ENCODE results near the gene C1orf116.

DNA sequence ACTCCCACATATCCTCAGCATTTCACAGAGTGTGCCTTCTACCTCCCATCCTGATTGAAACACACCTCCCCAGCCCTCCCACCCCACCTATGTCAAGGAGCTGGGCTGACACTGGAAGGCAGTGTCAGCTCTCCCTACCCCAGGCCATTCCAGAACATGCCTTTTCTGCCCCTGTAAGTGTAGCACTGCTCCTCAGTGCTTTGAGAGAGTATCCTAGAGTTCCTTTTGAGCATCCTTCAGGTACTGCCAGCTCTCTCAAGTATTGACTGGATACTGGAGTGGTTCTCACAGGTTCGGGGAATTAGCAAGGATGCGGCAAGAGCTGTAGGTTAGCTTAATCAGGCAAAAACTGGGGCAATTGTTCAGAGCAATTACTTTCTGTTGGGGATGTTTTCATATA lies 21.8 kb downstream of the C1orf116 start:
- TF ChIP-seq ATF7 (IDR thresholded peaks at IDR 0.05; ENCODE audit: low read depth) (no peak), EZH2 (IDR thresholded peaks at IDR 0.05; ENCODE audit: borderline replicate concordance, control insufficient read depth, low read depth, low read length) (no peak), TARDBP (IDR thresholded peaks at IDR 0.05; ENCODE audit: borderline replicate concordance) (no peak), POLR2A (IDR thresholded peaks at IDR 0.05; ENCODE audit: low read depth, low read length) (no peak), NR2C2 (IDR thresholded peaks at IDR 0.05; ENCODE audit: borderline replicate concordance, control insufficient read depth, insufficient read length, low read depth) (no peak), RAD21 (IDR thresholded peaks at IDR 0.05; ENCODE audit: insufficient read depth, low read depth, low read length) (no peak), ZNF217 (IDR thresholded peaks at IDR 0.05) (no peak), MYC (IDR thresholded peaks at IDR 0.05; ENCODE audit: insufficient read depth, insufficient read length, insufficient replicate concordance, low read length, severe bottlenecking) (no peak), SMAD1 (IDR thresholded peaks at IDR 0.05; ENCODE audit: low read depth, partially characterized antibody) (no peak)
- TF ChIP-seq, protein P1, sequence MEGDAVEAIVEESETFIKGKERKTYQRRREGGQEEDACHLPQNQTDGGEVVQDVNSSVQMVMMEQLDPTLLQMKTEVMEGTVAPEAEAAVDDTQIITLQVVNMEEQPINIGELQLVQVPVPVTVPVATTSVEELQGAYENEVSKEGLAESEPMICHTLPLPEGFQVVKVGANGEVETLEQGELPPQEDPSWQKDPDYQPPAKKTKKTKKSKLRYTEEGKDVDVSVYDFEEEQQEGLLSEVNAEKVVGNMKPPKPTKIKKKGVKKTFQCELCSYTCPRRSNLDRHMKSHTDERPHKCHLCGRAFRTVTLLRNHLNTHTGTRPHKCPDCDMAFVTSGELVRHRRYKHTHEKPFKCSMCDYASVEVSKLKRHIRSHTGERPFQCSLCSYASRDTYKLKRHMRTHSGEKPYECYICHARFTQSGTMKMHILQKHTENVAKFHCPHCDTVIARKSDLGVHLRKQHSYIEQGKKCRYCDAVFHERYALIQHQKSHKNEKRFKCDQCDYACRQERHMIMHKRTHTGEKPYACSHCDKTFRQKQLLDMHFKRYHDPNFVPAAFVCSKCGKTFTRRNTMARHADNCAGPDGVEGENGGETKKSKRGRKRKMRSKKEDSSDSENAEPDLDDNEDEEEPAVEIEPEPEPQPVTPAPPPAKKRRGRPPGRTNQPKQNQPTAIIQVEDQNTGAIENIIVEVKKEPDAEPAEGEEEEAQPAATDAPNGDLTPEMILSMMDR (IDR thresholded peaks at IDR 0.05 in 2 of 3, conservative IDR thresholded peaks at IDR 0.05 in 1 of 3; ENCODE audit: control insufficient read depth in 2 of 3, extremely low read depth in 1 of 3, insufficient read depth in 1 of 3, low read depth in 3 of 3, low read length in 3 of 3), result no peak
